ENCODE results near the gene BANP. TPM values are rescaled to one million over a fixed set of nuclear protein-coding genes. Genes with fewer than 3 reads are reported as not detected.

Gene BANP
- total and polyA plus RNA-seq, 2 of the 8 experiments (the other 6 are each of a cell fraction or from before 2014, with no cell fraction given): 25.8 to 39.8 TPM

- Histone ChIP-seq H4K20me1 (replicated peaks in 1 of 2; ENCODE audit: control insufficient read depth in 1 of 2, insufficient read depth in 2 of 2, low read length in 2 of 2) (no peaks in the 10 kb centered on the region), H3K79me2 (ENCODE audit: control insufficient read depth in 1 of 2, insufficient read depth in 2 of 2, low read length in 2 of 2) (no peaks in the 10 kb centered on the region), H2BK5ac (ENCODE audit: low read depth, low read length) (peak overlapping the region; percentile 32; the same call in 1 of the 2 replicates), H2AFZ (ENCODE audit: low read length) (peak overlapping the region; percentile 68; the same call in 1 of the 2 replicates), H3K4ac (replicated peaks; ENCODE audit: insufficient read length, low read depth, low read length) (peak overlapping the region; percentile 83), H3K18ac (ENCODE audit: extremely low read depth, low read length) (peak overlapping the region; percentile 81), H2AK5ac (ENCODE audit: low read depth, low read length) (no peak overlapping the region), H2BK15ac (ENCODE audit: low read length) (no peak overlapping the region), H3K9me3 (ENCODE audit: insufficient read depth in 2 of 2, low read depth in 1 of 2, low read length in 1 of 2) (no peaks in the 10 kb centered on the region), H3K9ac (replicated peaks in 1 of 4; ENCODE audit: extremely low read depth in 1 of 4, low read depth in 3 of 4, low read length in 3 of 4) (peak overlapping the region in 2 of 4 experiments; percentile 46 to 56; a peak in 4 of 7 replicates), H3K23me2 (ENCODE audit: low read depth, low read length) (no peaks in the 10 kb centered on the region), H3K4me2 (ENCODE audit: insufficient read depth in 1 of 2, low read depth in 2 of 2, low read length in 2 of 2) (peak overlapping the region; percentile 47 to 81), H3K27ac (ENCODE audit: low read depth, low read length) (peak overlapping the region; percentile 66), H3K23ac (ENCODE audit: insufficient read length) (no peak overlapping the region), H4K91ac (replicated peaks; ENCODE audit: insufficient read length, low read length) (peak overlapping the region; percentile 66), H2BK120ac (replicated peaks; ENCODE audit: low read depth, low read length) (no peak overlapping the region), H3K36me3 (ENCODE audit: control insufficient read depth in 2 of 4, insufficient read depth in 4 of 4, low read length in 3 of 4) (no peaks in the 10 kb centered on the region), H3K4me3 (ENCODE audit: extremely low read depth in 1 of 4, insufficient read depth in 2 of 4, low read depth in 3 of 4, low read length in 4 of 4) (peak overlapping the region in 1 of 4 experiments; percentile 42; a peak in 4 of 8 replicates), H2BK12ac (ENCODE audit: low read depth, low read length) (peak overlapping the region; percentile 88), H3K56ac (replicated peaks; ENCODE audit: insufficient read length, low read depth, low read length) (peak overlapping the region; percentile 23), H3K4me1 (replicated peaks in 1 of 4; ENCODE audit: control insufficient read depth in 3 of 4, insufficient read depth in 4 of 4, low read length in 3 of 4) (peaks cover 5 to 17% (median 10%) of the 10 kb centered on the region in 4 experiments), H3K14ac (ENCODE audit: insufficient read length) (no peak overlapping the region), H4K8ac (ENCODE audit: extremely low read depth, insufficient read depth, low read length) (peak overlapping the region; percentile 69; the same call in 1 of the 2 replicates), H2BK20ac (ENCODE audit: low read length) (0 out of 2 replicates have a peak overlapping the region, but pooled peaks have one; percentile 75), H4K5ac (ENCODE audit: insufficient read length, low read depth, low read length) (peak overlapping the region; percentile 30), H3K27me3 (replicated peaks in 1 of 4; ENCODE audit: control insufficient read depth in 3 of 4, extremely low read depth in 1 of 4, insufficient read depth in 3 of 4, low read length in 3 of 4) (no peaks in the 10 kb centered on the region), H3K79me1 (ENCODE audit: low read depth, low read length) (no peaks in the 10 kb centered on the region)
- 43% methylated on average over 17 of the region's 22 CpGs; no CpG with 5 or more reads in 1 of the 2 experiments for WGBS, 2 experiments (ENCODE audit: extremely low coverage in 1 of 2, insufficient coverage in 1 of 2, insufficient read length in 1 of 2, insufficient replicate concordance in 2 of 2, low coverage in 1 of 2, low lambda C conversion rate in 2 of 2, missing lambda C conversion rate in 1 of 2)
- ChIA-PET CTCF (ENCODE audit: partially characterized antibody) (interaction anchor here (1.1 to 1.2 kb wide), 2 partner anchors 18 to 177 kb away, joined by 3 to 5 read pairs; no protein-coding TSS in a partner anchor), POLR2A (ENCODE audit: partially characterized antibody) (interaction anchor here (1.2 kb wide), 1 partner anchor 11 kb away, joined by 5 read pairs; no protein-coding TSS in a partner anchor)
- DNase-seq (ENCODE audit: low read depth in 1 of 2, low spot score in 2 of 2): no peak
- FAIRE-seq: no peak
- no peak for TF ChIP-seq GABPA (IDR thresholded peaks at IDR 0.05; ENCODE audit: borderline replicate concordance, insufficient read depth, low read length)
- peak in 1 of 2 experiments; percentile 56 for TF ChIP-seq BCL11A (IDR thresholded peaks at IDR 0.05; ENCODE audit: low read depth in 2 of 2, low read length in 2 of 2)
- 0 out of 2 replicates have a peak, but pooled peaks have one; percentile 43 for TF ChIP-seq TAF1 (IDR thresholded peaks at IDR 0.05; ENCODE audit: low read depth, low read length)
- peak; percentile 82 for TF ChIP-seq CREB1 (IDR thresholded peaks at IDR 0.05)
- no peak for TF ChIP-seq CEBPB (IDR thresholded peaks at IDR 0.05; ENCODE audit: low read depth, low read length)
- TF ChIP-seq CHD2 (IDR thresholded peaks at IDR 0.05; ENCODE audit: low read length): 0 out of 2 replicates have a peak, but pooled peaks have one; percentile 55
- peak in 1 of 2 experiments; percentile 80; a peak in 1 of 3 replicates for TF ChIP-seq EP300 (IDR thresholded peaks at IDR 0.05; ENCODE audit: borderline replicate concordance in 1 of 2, low read depth in 2 of 2, low read length in 2 of 2)
- TF ChIP-seq POLR2AphosphoS5 (IDR thresholded peaks at IDR 0.05; ENCODE audit: low read depth, low read length): no peak
- TF ChIP-seq CHD1 (IDR thresholded peaks at IDR 0.05; ENCODE audit: low read depth, low read length): no peak
- no peak for TF ChIP-seq SAP30 (IDR thresholded peaks at IDR 0.05; ENCODE audit: insufficient read depth, insufficient replicate concordance, low read length)
- peak; percentile 91 for TF ChIP-seq ASH2L (IDR thresholded peaks at IDR 0.05; ENCODE audit: low read length)
- no peak for TF ChIP-seq BRCA1 (IDR thresholded peaks at IDR 0.05; ENCODE audit: low read depth, low read length)
Measured at GRCh38 chr16:87945351-87946042, 5.7 kb upstream of the BANP start.
